ENCODE results near the gene OAS1.
"Not testable (repeated sequence)": the region's sequence is repeated elsewhere in the genome, so short reads cannot be mapped to it uniquely, and the experiment has no call there.

OAS1 gene

GRCh38 chr12:112937741-112938719 lies 31.3 kb downstream of the OAS1 start, which contains the start of gene OAS3:
Gene OAS3 (plus strand): TSS chr12:112938474. CDS start chr12:112938531, 57 bp downstream.
- no peak for DNase-seq

- no peak for DNase-seq
Measured at GRCh38 chr12:112938751-112939150, 32.0 kb downstream of the OAS1 start.

- DNase-seq, result no peak
Measured at GRCh38 chr12:112939761-112940381, 33.1 kb downstream of the OAS1 start.

GRCh38 chr12:112941528-112942335 lies 35.0 kb downstream of the OAS1 start:
- DNase-seq, result no peak

GRCh38 chr12:112942572-112942971 lies 35.8 kb downstream of the OAS1 start:
- no peak for DNase-seq

GRCh38 chr12:112944024-112944690 lies 37.4 kb downstream of the OAS1 start:
- DNase-seq, result no peak

- no peak for DNase-seq
Measured at GRCh38 chr12:112945515-112945914, 38.8 kb downstream of the OAS1 start.

- no peak for DNase-seq
Measured at GRCh38 chr12:112946236-112947000, 39.7 kb downstream of the OAS1 start.

GRCh38 chr12:112947314-112947713 lies 40.6 kb downstream of the OAS1 start:
- DNase-seq, result no peak

GRCh38 chr12:112947761-112948160 lies 41.0 kb downstream of the OAS1 start:
- no peak for DNase-seq

- DNase-seq, result no peak
Measured at GRCh38 chr12:112948806-112949205, 42.0 kb downstream of the OAS1 start.

GRCh38 chr12:112950701-112951100 lies 43.9 kb downstream of the OAS1 start:
- no peak for DNase-seq

GRCh38 chr12:112957125-112957524 lies 50.4 kb downstream of the OAS1 start:
- not testable (repeated sequence) for DNase-seq

- no peak for DNase-seq
Measured at GRCh38 chr12:112961074-112961473, 54.3 kb downstream of the OAS1 start.

- DNase-seq, result no peak
Measured at GRCh38 chr12:112961536-112961935, 54.8 kb downstream of the OAS1 start.

GRCh38 chr12:112962561-112962960 lies 55.8 kb downstream of the OAS1 start:
- DNase-seq, result no peak

GRCh38 chr12:112963227-112963861 lies 56.6 kb downstream of the OAS1 start:
- DNase-seq, result no peak

GRCh38 chr12:112964067-112964670 lies 57.4 kb downstream of the OAS1 start:
- DNase-seq, result no peak

- no peak for DNase-seq
Measured at GRCh38 chr12:112964915-112965314, 58.2 kb downstream of the OAS1 start.

GRCh38 chr12:112965643-112966042 lies 58.9 kb downstream of the OAS1 start:
- DNase-seq, result no peak

GRCh38 chr12:112967306-112967705 lies 60.5 kb downstream of the OAS1 start:
- no peak for DNase-seq

Data from NCI-H1417 treated with DMSO at 0.1 percent for 48 hours (cell line).